ENCODE data around the gene HYAL1. TPM values are rescaled to one million over a fixed set of nuclear protein-coding genes. Genes with fewer than 3 reads are reported as not detected.
A peak's percentile ranks its signal among the peaks of the same experiment; 100 is the strongest.
"Not testable (repeated sequence)": the region's sequence is repeated elsewhere in the genome, so short reads cannot be mapped to it uniquely, and the experiment has no call there.

HYAL1 gene
- total RNA-seq, 1 experiment from 2014 or later = 0.23 TPM

- no peak for DNase-seq (ENCODE audit: low read depth)
Measured at GRCh38 chr3:50294492-50295403, 8.6 kb downstream of the HYAL1 start.

DNA sequence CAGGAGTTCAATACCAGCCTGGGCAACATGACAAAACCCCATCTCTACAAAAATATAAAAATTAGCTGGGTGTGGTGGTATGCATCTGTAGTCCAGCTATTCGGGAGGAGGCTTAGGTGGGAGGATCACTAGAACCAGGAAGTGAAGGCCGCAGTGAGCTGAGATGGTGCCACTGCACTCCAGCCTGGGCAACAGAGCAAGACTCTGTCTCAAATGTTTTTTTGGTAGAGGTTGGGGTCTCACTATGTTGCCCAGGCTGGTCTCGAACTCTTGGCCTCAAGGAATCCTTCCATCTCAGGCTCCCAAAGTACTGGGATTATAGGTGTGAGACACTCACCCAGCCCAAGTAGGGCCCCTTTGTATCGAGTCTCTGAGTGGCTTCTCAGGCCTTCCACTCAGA is 9.3 kb downstream of the HYAL1 start:
- DNase-seq (ENCODE audit: low read depth) = no peak

DNA sequence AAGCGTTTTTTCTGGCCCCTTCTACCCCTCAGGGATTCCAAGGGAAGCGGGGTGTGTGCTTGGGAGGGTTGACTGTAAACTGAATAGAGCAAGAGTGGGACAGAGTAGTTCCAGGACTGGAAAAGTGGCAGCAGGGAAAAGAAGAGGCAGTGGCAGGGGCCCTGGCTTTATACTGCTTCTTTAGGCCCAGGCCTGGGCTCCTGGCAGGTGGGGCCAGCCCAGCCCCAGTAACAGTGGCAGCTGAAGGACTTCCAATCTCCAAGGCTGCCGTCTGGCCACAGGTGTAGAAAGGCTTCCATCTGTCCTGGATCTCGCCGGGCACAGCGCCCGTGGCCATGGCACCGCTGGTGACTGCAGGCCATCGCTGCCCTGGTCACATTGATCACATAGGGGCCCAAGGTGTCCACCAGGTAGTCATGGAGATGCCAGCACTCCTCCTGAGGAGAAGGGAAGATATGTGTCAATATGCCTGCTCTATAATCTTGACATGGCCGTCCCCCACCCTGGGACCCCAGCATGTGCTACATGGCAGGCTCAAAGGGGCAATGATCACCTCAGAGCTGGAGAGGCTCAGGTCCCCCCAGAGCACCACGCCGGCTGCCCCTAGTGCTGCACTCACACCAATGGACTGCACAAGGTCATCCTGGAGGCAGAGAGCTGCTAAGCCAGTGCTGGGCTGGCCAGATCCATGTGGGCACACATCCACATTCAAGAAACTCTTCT is 10.1 kb downstream of the HYAL1 start:
- no peak for DNase-seq (ENCODE audit: low read depth)

- DNase-seq (ENCODE audit: low read depth) = peak; percentile 97
Measured at GRCh38 chr3:50292159-50293078, 11.0 kb downstream of the HYAL1 start, which contains the start of gene IFRD2. IFRD2 (minus strand) TSS chr3:50292429; CDS start chr3:50292274, 155 bp downstream.

GRCh38 chr3:50290161-50290641 is 13.2 kb downstream of the HYAL1 start:
- DNase-seq (ENCODE audit: low read depth) = no peak

DNA sequence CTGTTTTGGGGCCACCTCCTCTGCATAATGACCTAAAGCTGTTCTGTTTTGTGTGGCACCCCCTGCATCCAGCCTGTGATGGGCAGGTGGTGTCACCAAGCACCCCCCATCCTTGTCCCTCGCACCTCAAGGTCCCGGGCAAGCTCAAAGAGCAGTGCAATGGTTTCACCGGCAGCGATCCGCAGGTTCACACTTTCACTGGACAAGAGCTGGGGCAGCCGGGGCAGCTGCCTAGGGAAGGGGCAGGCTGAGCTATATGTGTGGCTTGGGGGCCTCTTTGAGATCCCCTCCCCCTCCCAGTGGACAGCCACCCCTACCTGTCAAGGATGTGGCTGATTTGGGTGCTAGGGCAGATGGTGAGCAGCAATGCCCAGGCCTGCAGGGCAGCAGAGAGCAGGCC is 14.2 kb downstream of the HYAL1 start:
- no peak for DNase-seq (ENCODE audit: low read depth)

DNA sequence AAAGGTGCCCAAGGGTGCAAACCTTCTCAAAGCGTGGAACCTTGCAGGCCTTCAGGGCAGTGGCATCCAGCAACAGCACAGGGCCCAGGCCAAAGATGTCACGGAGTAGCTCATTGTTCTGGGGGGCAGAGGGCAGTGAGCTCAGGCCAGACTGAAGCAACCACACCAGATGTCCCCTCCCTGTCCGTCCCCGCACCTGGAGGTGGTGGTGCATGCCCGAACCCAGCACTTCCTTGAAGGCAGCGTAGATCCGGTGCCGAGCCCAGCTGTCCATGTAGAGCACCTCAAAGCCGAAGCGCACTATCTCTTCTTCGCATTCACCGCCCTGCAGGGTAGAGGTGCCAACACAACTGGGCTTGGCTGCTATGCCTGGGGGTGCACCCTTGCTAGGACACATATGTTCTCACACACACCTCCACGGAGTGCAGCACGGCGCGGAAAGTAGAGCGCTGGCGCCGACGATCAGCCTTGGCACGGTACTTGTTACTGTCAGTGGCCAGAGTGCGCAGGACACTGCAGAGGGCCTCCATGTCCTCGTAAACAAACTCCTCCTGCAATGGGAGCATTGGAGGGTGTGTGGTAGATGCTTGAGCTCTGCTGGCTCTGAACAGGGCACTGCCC is 14.9 kb downstream of the HYAL1 start:
- DNase-seq (ENCODE audit: low read depth) = no peak

GRCh38 chr3:50287262-50287661 is 16.1 kb downstream of the HYAL1 start:
- no peak for DNase-seq (ENCODE audit: low read depth)

DNA sequence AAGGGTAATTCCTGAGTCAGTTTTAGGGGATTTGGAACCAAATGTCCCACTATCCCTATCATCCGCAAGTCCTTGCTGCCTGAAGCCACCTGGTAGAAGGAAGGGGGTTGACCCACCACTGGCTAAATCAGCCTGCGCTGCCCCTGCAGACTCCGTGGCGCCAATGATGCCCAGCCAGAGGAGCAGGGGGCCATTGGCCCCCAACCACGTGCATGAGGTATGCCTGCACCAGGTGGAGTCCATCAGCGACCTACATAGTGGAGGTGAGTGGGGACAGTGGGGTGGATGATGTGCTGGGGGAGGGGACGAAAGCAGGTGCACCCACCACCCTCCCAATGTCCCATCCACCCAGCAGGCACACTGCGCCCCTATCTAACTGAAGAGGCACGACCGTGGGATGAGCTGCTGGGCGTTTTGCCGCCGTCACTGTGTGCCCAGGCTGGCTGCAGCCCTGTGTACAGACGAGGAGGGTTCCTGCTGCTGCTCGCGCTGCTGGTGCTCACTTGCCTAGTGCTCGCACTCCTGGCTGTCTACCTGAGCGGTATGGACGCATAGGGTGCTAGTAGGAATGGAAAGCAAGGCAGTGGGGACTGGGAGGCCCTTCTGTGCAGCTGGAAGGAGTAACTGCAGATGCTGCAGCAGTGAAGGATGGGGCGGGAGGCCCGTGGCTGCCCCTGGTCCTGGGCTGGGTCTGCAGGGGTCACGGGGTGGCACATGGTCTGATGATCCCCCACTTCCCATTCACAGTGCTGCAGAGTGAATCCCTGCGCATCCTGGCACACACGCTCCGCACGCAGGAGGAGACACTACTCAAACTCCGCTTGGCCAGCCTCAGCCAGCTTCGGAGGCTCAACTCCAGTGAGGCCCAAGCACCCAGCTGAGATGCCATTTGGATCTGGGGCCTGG is 16.8 kb downstream of the HYAL1 start:
- DNase-seq (ENCODE audit: low read depth) = no peak

DNA sequence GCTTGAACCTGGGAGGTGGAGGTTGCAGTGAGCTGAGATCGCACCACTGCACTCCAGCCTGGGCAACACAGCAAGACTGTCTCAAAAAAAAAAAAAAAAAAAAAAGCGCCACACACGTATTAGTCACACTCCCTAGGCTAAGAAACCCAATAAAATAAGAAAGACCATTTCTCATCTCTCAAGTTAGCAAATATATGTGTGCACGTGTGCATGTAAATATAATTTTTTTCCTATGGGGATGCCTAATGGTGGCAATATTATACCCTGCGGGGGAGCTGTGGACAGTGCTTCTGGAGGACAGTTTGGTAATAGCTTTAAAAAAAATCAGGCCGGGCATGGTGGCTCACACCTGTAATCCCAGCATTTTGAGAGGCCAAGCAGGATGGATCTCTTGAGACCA is 19.3 kb downstream of the HYAL1 start:
- not testable (repeated sequence) for DNase-seq (ENCODE audit: low read depth)

DNA sequence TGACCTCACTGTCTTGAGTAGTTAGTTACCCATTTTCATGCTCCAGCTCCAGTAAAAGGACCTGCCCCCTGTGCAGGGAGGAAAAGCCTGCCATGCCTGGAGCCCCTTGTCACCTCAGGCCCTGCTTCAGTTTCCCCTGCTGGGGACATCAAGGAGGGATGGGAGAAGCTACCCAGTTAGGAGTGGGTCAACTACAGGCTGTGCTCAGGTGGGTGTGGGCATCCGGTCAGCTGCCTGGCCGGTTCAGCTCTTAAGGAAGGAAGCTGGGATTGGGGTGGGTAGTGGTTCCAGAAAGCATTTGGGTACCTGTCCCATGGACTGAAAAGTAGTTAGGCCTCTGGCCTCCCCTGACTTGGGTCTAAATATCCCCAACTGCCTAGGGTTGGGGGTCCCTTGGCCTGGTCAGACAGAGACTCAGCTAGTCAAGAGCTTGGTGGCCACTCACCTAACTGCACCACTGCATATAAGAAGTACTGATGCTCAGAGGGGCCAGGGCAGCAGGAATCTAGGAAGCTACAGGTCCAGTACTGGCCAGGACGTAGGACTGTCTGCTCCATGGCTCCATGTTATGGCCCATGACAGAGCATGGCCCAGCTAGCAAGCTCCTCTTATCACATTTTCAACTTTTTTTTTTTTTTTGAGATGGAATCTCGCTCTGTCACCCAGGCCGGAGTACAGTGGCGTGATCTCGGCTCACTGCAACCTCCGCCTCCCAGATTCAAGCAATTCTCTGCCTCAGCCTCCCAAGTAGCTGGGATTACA is 23.9 kb downstream of the HYAL1 start:
- DNase-seq (ENCODE audit: low read depth) = no peak

DNA sequence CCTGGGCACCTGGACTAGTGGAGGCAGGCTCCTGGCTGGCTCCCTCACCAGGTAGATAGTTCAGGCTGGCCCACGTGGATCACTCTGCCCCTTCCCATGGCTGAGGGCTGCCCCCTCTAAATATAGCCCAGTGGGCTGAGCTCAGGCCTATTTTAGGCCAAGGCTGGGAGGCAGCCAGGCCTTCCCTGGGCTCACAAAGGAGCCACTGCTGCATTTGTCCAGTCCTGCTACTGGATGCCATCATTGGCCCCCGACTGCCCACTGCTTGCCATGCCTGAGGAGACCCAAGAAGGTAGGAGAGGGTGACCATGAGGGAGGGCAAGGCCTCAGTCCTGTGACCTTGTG is 24.5 kb downstream of the HYAL1 start, which contains the start of gene LSMEM2:
Gene LSMEM2 (plus strand): TSS at position 208 of the 345 bp plus-strand sequence. CDS start 27 bp downstream, at position 235.
- no peak for DNase-seq (ENCODE audit: low read depth)

DNA sequence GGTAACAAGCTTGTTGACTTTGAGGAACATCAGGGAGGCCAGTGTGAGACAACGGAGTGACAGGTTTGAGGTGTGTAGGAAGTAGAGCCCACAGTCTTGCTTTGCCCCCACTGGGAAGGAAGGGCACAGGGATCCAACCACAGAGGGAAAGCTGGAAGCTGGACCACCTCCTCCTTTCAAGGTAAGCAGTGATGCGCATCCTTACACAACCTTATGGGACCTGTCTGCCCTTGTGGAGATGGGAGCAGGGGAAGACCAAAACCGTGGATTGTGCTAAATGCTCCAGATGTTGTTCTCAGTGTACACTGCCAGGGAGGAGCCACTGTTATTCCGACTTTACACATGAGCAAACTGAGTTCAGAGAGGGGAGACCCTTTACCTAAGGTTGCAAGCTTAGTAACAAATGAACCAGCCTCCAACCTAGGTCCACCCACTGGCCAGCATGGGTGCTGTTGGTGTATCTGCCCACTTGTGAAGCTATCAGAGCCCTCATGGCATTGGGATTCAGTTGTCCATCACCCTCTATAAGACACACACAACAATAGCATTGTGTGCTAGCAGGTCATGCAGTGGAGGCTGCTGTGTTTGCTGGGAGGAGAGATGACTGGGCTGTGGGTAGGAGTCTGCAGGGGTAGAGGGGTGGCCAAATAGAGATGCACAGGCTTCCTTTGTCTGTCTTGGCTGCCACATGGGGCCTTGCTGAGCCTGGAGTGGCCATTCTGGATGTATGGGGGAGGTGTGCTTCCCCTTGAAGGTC is 25.1 kb downstream of the HYAL1 start:
- DNase-seq (ENCODE audit: low read depth) = no peak

GRCh38 chr3:50276762-50277101 is 26.6 kb downstream of the HYAL1 start:
- no peak for DNase-seq (ENCODE audit: low read depth)

- no peak for DNase-seq (ENCODE audit: low read depth)
Measured at GRCh38 chr3:50275996-50276761, 27.2 kb downstream of the HYAL1 start.

- no peak for DNase-seq (ENCODE audit: low read depth)
Measured at GRCh38 chr3:50275141-50275995, 28.0 kb downstream of the HYAL1 start.
